ENCODE measurements around the gene C1QTNF3.
"Not testable (repeated sequence)": the region's sequence is repeated elsewhere in the genome, so short reads cannot be mapped to it uniquely, and the experiment has no call there.

The C1QTNF3 gene

GRCh38 chr5:34076719-34077364, 33.8 kb upstream of the C1QTNF3 start:
- not testable (repeated sequence) for H3K9me3 ChIP-seq (ENCODE audit: control insufficient read depth, insufficient read depth, low read length); H4K20me1 ChIP-seq (ENCODE audit: control insufficient read depth, insufficient read depth, low read depth, low read length); H3K27ac ChIP-seq (ENCODE audit: low read depth, low read length); H3F3A ChIP-seq (ENCODE audit: control insufficient read depth, insufficient read depth); H3K27me3 ChIP-seq (ENCODE audit: control insufficient read depth, low read length); H3K9me2 ChIP-seq (replicated peaks; ENCODE audit: control insufficient read depth, low read length); H3K4me3 ChIP-seq (ENCODE audit: low read length); H3K36me3 ChIP-seq (ENCODE audit: control insufficient read depth, low read length); H3K4me1 ChIP-seq (ENCODE audit: control insufficient read depth, low read length); H3K79me2 ChIP-seq (ENCODE audit: control insufficient read depth, low read length); H3K4me2 ChIP-seq (ENCODE audit: low read length)

- not testable (repeated sequence) for H3F3A ChIP-seq (ENCODE audit: control insufficient read depth, insufficient read depth); H3K4me2 ChIP-seq (ENCODE audit: low read length); H3K79me2 ChIP-seq (ENCODE audit: control insufficient read depth, low read length); H3K27me3 ChIP-seq (ENCODE audit: control insufficient read depth, low read length); H3K9me3 ChIP-seq (ENCODE audit: control insufficient read depth, insufficient read depth, low read length); H4K20me1 ChIP-seq (ENCODE audit: control insufficient read depth, insufficient read depth, low read depth, low read length); H3K9me2 ChIP-seq (replicated peaks; ENCODE audit: control insufficient read depth, low read length); H3K4me3 ChIP-seq (ENCODE audit: low read length); H3K4me1 ChIP-seq (ENCODE audit: control insufficient read depth, low read length); H3K36me3 ChIP-seq (ENCODE audit: control insufficient read depth, low read length); H3K27ac ChIP-seq (ENCODE audit: low read depth, low read length)
These were observed 31.5 kb upstream of the C1QTNF3 start for GRCh38 chr5:34074472-34074871.

GRCh38 chr5:34074071-34074470, 31.1 kb upstream of the C1QTNF3 start:
- H3K4me3 ChIP-seq (ENCODE audit: low read length); H3K4me1 ChIP-seq (ENCODE audit: control insufficient read depth, low read length); H3K36me3 ChIP-seq (ENCODE audit: control insufficient read depth, low read length); H3F3A ChIP-seq (ENCODE audit: control insufficient read depth, insufficient read depth); H3K4me2 ChIP-seq (ENCODE audit: low read length); H3K27me3 ChIP-seq (ENCODE audit: control insufficient read depth, low read length); H3K9me3 ChIP-seq (ENCODE audit: control insufficient read depth, insufficient read depth, low read length); H3K27ac ChIP-seq (ENCODE audit: low read depth, low read length); H4K20me1 ChIP-seq (ENCODE audit: control insufficient read depth, insufficient read depth, low read depth, low read length); H3K79me2 ChIP-seq (ENCODE audit: control insufficient read depth, low read length); H3K9me2 ChIP-seq (replicated peaks; ENCODE audit: control insufficient read depth, low read length): not testable (repeated sequence)

- not testable (repeated sequence) for H3K4me3 ChIP-seq (ENCODE audit: low read length); H4K20me1 ChIP-seq (ENCODE audit: control insufficient read depth, insufficient read depth, low read depth, low read length); H3K27me3 ChIP-seq (ENCODE audit: control insufficient read depth, low read length); H3K79me2 ChIP-seq (ENCODE audit: control insufficient read depth, low read length); H3K9me3 ChIP-seq (ENCODE audit: control insufficient read depth, insufficient read depth, low read length); H3K9me2 ChIP-seq (replicated peaks; ENCODE audit: control insufficient read depth, low read length); H3K27ac ChIP-seq (ENCODE audit: low read depth, low read length); H3F3A ChIP-seq (ENCODE audit: control insufficient read depth, insufficient read depth); H3K36me3 ChIP-seq (ENCODE audit: control insufficient read depth, low read length); H3K4me1 ChIP-seq (ENCODE audit: control insufficient read depth, low read length); H3K4me2 ChIP-seq (ENCODE audit: low read length)
These were observed 27.6 kb upstream of the C1QTNF3 start for GRCh38 chr5:34070626-34071025.

- TF ChIP-seq EZH2phosphoT487 (IDR thresholded peaks at IDR 0.05; ENCODE audit: borderline replicate concordance, low read length) (no peak), CTCF (IDR thresholded peaks at IDR 0.05; ENCODE audit: low read depth, low read length, poor library complexity, severe bottlenecking) (no peak)
- H3K9me2 ChIP-seq (replicated peaks; ENCODE audit: control insufficient read depth, low read length), result no peaks in the 10 kb centered on the region
- no peak overlapping the region for H3K4me3 ChIP-seq (ENCODE audit: low read length)
- H3K4me1 ChIP-seq (ENCODE audit: control insufficient read depth, low read length), result no peaks in the 10 kb centered on the region
- no peaks in the 10 kb centered on the region for H3K36me3 ChIP-seq (ENCODE audit: control insufficient read depth, low read length)
- H3K27me3 ChIP-seq (ENCODE audit: control insufficient read depth, low read length), result no peaks in the 10 kb centered on the region
- no peak overlapping the region for H3K27ac ChIP-seq (ENCODE audit: low read depth, low read length)
- no peaks in the 10 kb centered on the region for H4K20me1 ChIP-seq (ENCODE audit: control insufficient read depth, insufficient read depth, low read depth, low read length)
- no peaks in the 10 kb centered on the region; the same call in 1 of the 2 replicates for H3K9me3 ChIP-seq (ENCODE audit: control insufficient read depth, insufficient read depth, low read length)
- H3F3A ChIP-seq (ENCODE audit: control insufficient read depth, insufficient read depth), result no peaks in the 10 kb centered on the region
- no peaks in the 10 kb centered on the region for H3K79me2 ChIP-seq (ENCODE audit: control insufficient read depth, low read length)
- H3K4me2 ChIP-seq (ENCODE audit: low read length), result no peak overlapping the region
These were observed 21.6 kb upstream of the C1QTNF3 start for GRCh38 chr5:34064656-34065055.

Data from DOHH2 (cell line).